ENCODE results near the gene MOB3B.

The MOB3B gene

GRCh38 chr9:27447031-27447683 lies 82.5 kb downstream of the MOB3B start:
- DNase-seq (ENCODE audit: low read depth in 2 of 2): no peak

- DNase-seq (ENCODE audit: low read depth in 2 of 2): no peak
Observed at GRCh38 chr9:27445688-27446087, 83.9 kb downstream of the MOB3B start.

- DNase-seq (ENCODE audit: low read depth in 2 of 2): no peak
Observed at GRCh38 chr9:27445057-27445595, 84.5 kb downstream of the MOB3B start.

GRCh38 chr9:27442464-27442863 lies 87.2 kb downstream of the MOB3B start:
- no peak for DNase-seq (ENCODE audit: low read depth in 2 of 2)

- DNase-seq (ENCODE audit: low read depth in 2 of 2): no peak
Observed at GRCh38 chr9:27441741-27442070, 87.9 kb downstream of the MOB3B start.

GRCh38 chr9:27440888-27441740 lies 88.5 kb downstream of the MOB3B start:
- no peak for DNase-seq (ENCODE audit: low read depth in 2 of 2)

GRCh38 chr9:27438522-27438921 lies 91.1 kb downstream of the MOB3B start:
- no peak for DNase-seq (ENCODE audit: low read depth in 2 of 2)

- DNase-seq (ENCODE audit: low read depth in 2 of 2): no peak
Observed at GRCh38 chr9:27437652-27438373, 91.8 kb downstream of the MOB3B start.

- DNase-seq (ENCODE audit: low read depth in 2 of 2): no peak
Observed at GRCh38 chr9:27436234-27436633, 93.4 kb downstream of the MOB3B start.

GRCh38 chr9:27433631-27434325 lies 95.8 kb downstream of the MOB3B start:
- DNase-seq (ENCODE audit: low read depth in 2 of 2): no peak

GRCh38 chr9:27432308-27432707 lies 97.3 kb downstream of the MOB3B start:
- no peak for DNase-seq (ENCODE audit: low read depth in 2 of 2)

- DNase-seq (ENCODE audit: low read depth in 2 of 2): no peak
Observed at GRCh38 chr9:27431543-27432147, 98.0 kb downstream of the MOB3B start.

GRCh38 chr9:27430750-27431535 lies 98.7 kb downstream of the MOB3B start:
- DNase-seq (ENCODE audit: low read depth in 2 of 2): no peak

- DNase-seq (ENCODE audit: low read depth in 2 of 2): no peak
Observed at GRCh38 chr9:27429917-27430316, 99.7 kb downstream of the MOB3B start.

- DNase-seq (ENCODE audit: low read depth in 2 of 2): no peak
Observed at GRCh38 chr9:27429436-27429835, 100.2 kb downstream of the MOB3B start.

- DNase-seq (ENCODE audit: low read depth in 2 of 2): no peak
Observed at GRCh38 chr9:27428551-27428950, 101.1 kb downstream of the MOB3B start.

GRCh38 chr9:27427272-27427643 lies 102.4 kb downstream of the MOB3B start:
- no peak for DNase-seq (ENCODE audit: low read depth in 2 of 2)

GRCh38 chr9:27426511-27427271 lies 102.9 kb downstream of the MOB3B start:
- no peak for DNase-seq (ENCODE audit: low read depth in 2 of 2)

GRCh38 chr9:27425827-27426510 lies 103.6 kb downstream of the MOB3B start:
- DNase-seq (ENCODE audit: low read depth in 2 of 2): no peak

Measured in stimulated activated CD4-positive, alpha-beta T cell treated with anti-CD3 and anti-CD28 coated beads, Interleukin-4, amount 100 ng/mL, for 48 hours (primary cell).